ENCODE measurements around the gene MAN1A1. TPM values are rescaled to one million over a fixed set of nuclear protein-coding genes. Genes with fewer than 3 reads are reported as not detected.

The MAN1A1 gene
- total RNA-seq, 1 donor from 2014 or later = 87.1 TPM

GRCh38 chr6:119196715-119197114, 152.8 kb downstream of the MAN1A1 start:
- no peak for DNase-seq (ENCODE audit: low spot score)

- DNase-seq (ENCODE audit: low spot score) = no peak
Observed at GRCh38 chr6:119195848-119196247, 153.7 kb downstream of the MAN1A1 start.

DNA sequence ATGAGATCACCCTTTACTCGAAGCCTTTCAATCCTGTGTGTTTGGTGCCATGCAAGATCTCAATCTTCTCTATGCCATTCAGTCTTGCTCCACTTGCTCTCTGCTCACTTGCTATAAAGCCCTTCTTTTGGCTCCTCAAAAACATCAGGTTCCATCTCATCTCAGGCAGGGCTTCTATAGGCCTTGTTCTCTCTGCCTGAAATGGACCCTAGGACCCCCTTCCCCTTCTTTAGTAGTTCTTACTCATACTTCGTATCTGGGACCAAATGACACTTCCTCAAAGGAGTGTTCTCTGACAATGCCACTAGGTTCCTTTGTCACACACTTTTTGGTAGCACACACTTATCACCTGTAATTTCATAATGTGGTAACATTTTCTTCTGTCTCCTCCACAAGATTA, 154.4 kb downstream of the MAN1A1 start:
- no peak for DNase-seq (ENCODE audit: low spot score)

- DNase-seq (ENCODE audit: low spot score) = no peak
Observed at GRCh38 chr6:119193707-119194106, 155.9 kb downstream of the MAN1A1 start.

DNA sequence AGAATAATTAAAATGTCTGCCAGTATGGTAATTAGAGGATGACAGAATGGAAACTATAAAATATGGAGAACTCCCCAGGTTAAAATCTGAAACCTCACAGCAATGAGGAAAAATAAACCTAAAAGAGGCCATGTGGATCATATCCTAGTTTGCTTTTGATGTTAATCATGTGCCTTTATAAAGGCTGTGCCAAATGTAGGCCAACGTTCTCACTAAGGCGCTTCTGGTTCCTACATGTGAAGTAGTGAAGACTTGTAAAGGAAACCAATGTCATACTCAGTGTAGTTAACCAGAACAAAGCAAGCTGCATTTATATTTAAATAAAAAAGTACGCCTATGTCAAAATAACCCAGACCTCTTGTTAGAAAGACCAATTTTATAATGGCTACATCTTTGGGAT, 157.4 kb downstream of the MAN1A1 start:
- no peak for DNase-seq (ENCODE audit: low spot score)

GRCh38 chr6:119190176-119190575, 159.4 kb downstream of the MAN1A1 start:
- no peak for DNase-seq (ENCODE audit: low spot score)

- DNase-seq (ENCODE audit: low spot score) = no peak
Observed at GRCh38 chr6:119189498-119189897, 160.1 kb downstream of the MAN1A1 start.

GRCh38 chr6:119187596-119187995, 162.0 kb downstream of the MAN1A1 start:
- no peak for DNase-seq (ENCODE audit: low spot score)

DNA sequence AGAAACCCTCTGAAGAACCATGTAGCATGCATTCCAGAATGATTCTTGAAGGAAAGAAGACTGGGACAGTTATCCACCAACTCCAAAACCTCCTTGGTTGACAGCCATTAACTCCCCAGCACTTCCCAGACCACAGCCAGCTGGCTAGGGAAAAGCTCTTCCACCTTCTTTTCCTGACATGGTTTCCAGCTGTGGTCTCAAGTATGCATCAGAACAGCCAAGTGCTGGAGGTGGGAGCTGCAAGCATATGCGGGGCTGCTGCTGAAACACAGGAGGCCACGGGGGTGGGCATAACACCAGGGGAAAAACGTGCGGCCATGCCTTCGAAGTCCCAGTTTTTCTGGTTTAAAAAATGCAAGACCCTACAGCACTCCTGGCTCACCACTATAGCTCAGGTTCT, 163.1 kb downstream of the MAN1A1 start:
- DNase-seq (ENCODE audit: low spot score) = no peak

- no peak for DNase-seq (ENCODE audit: low spot score)
Observed at GRCh38 chr6:119184008-119184648, 165.4 kb downstream of the MAN1A1 start.

GRCh38 chr6:119183457-119183856, 166.1 kb downstream of the MAN1A1 start:
- DNase-seq (ENCODE audit: low spot score) = no peak

DNA sequence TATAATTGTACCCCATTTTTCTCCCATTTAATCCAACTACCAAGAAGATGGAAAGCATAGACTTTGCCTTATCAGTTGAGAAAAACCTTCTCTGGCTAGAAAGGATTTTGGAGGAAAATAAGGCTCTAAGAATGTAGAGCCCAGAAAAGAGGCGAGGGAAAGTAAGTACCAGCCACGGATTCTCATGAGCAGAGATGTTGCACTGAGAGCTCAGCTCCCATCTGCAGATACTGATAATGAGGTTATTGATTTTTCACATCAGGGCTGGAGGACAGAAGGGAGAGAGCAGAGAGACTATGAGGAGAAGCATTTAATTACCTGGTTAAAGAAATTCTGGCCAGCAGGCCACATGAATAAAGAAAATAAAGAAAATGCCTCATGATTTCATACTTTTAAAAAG, 166.7 kb downstream of the MAN1A1 start:
- DNase-seq (ENCODE audit: low spot score) = no peak

- DNase-seq (ENCODE audit: low spot score) = no peak
Observed at GRCh38 chr6:119182216-119182803, 167.3 kb downstream of the MAN1A1 start.

DNA sequence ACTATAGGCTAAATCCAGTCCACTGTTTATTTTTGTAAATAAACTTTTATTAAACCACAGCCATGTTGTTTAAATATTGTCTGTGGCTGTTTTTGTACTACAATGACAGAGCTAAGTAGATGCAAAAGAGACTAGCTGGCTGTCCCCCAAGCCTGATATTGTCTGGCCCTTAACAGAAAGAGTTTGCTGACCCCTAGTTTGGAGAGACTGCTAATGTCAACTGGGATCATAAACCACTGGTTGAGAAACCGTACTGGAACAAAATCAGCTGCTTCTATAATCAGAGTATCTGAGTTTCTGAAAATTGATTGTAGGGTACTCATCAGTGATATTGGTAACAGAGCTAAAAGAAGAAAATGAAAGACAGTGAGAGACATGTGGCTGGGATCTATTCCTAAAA, 168.5 kb downstream of the MAN1A1 start:
- no peak for DNase-seq (ENCODE audit: low spot score)

DNA sequence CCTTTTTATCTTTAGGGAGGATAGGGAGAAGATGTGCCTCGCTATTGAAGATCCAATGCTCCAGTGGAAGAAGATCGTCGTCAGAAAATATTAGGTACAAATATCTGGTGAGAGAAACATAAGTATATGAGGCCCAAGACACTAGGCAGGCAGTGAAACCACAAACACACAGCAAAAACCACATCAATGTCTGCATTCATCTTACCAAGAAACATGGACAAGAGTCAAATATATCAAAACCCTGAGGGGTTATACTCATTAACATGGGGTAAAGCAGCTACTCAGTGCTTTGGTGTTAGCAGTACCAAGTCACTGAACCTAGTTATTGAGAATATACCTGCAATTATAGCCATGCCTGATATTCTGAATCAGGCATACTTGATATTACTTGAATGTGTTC, 169.7 kb downstream of the MAN1A1 start:
- DNase-seq (ENCODE audit: low spot score) = no peak

- no peak for DNase-seq (ENCODE audit: low spot score)
Observed at GRCh38 chr6:119179062-119179461, 170.5 kb downstream of the MAN1A1 start.

DNA sequence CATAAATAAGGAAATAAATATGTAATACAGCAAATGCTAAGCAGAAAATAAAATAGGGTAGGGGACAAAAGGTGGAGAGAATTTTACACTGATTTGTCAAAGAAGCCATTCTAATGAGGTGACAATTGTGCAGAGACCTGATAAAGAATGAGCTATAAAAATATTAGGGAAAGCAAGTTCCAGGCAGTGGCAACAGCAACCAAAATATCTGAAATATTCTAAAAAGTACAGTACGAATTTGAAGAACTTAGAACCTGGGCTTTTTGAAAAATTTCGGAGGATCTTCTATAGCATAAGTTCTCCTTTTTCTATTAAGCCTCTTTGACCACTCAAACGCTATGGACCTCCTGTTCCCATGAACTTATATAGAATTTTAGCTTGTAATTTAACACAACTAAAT, 173.1 kb downstream of the MAN1A1 start:
- no peak for DNase-seq (ENCODE audit: low spot score)

GRCh38 chr6:119174879-119175817, 174.4 kb downstream of the MAN1A1 start:
- no peak for DNase-seq (ENCODE audit: low spot score)

DNA sequence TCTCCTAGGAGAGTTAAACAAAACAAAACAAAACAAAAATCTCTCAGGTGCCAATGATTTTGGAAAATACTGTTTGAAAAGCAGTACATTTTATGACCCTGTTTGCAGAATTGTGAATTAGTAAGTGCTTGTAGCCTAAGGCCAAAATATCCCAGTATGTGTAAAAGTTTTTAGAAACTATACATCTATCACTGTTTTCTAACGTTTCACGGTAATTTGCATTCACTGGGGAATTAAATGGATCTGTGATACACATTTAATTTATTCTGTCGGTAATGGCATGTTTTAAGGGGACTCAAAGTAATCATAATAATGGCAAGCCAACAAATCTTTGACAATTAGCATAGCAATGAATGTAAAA, 175.5 kb downstream of the MAN1A1 start:
- DNase-seq (ENCODE audit: low spot score) = no peak

- no peak for DNase-seq (ENCODE audit: low spot score)
Observed at GRCh38 chr6:119173249-119174084, 176.1 kb downstream of the MAN1A1 start.

DNA sequence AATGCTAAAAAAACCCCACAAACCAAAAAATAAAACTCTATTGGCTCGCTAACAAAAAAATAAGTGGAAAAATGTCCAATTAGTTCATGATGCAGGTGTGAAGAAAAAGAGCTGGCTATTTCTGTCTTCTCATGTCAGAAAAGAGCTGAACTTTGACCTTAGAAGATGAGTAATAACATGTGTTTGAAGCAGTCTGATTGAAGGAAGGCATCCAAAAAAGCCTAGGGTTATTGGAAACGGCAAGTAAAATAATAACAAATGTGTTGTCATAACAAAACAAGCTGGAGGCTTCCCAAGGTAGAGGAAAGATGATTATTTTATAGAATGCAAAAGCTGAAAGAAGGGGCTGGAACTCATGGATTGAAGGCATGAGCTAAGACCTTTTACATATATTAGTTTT, 176.7 kb downstream of the MAN1A1 start:
- DNase-seq (ENCODE audit: low spot score) = no peak
